M059J (cell line): ENCODE data around the gene SLC44A5. TPM values are rescaled to one million over a fixed set of nuclear protein-coding genes. Genes with fewer than 3 reads are reported as not detected.
"Not testable (repeated sequence)": the region's sequence is repeated elsewhere in the genome, so short reads cannot be mapped to it uniquely, and the experiment has no call there.

Experiments used
- DNase-seq: peaks from one replicate; pipeline ENCODE4 v3.0.0-alpha.2; 2012; ENCODE audit warnings: low read depth
- total RNA-seq: library from RNA; depleted of rRNA; stranded (reverse); fragments of >200 nt; shearing (Covaris generic); gene quantifications from 2 replicates; pipeline ENCODE4 v1.2.3, GENCODE V29; 2014; rRNA removed

SLC44A5 gene
- total RNA-seq, 1 experiment from 2014 or later = 0.12 TPM

DNA sequence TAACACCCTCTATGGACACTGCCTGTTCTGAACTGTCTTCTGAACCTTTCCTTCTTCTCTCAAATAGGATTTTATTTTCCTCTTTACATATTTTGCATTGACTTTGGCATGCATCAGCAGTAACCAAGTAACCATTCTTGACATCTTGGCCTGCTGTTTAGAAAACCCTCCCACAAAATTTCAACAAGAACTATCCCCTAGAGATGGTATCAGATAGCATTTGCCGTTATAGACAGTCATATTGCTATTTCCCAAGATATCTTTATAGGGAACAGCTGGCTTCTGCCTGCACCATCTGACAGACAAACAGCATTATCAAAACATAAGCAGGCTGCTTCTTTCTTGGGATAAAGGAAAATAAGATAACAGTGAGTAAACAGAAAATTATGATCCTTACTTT lies 422.0 kb downstream of the SLC44A5 start:
- DNase-seq = no peak

DNA sequence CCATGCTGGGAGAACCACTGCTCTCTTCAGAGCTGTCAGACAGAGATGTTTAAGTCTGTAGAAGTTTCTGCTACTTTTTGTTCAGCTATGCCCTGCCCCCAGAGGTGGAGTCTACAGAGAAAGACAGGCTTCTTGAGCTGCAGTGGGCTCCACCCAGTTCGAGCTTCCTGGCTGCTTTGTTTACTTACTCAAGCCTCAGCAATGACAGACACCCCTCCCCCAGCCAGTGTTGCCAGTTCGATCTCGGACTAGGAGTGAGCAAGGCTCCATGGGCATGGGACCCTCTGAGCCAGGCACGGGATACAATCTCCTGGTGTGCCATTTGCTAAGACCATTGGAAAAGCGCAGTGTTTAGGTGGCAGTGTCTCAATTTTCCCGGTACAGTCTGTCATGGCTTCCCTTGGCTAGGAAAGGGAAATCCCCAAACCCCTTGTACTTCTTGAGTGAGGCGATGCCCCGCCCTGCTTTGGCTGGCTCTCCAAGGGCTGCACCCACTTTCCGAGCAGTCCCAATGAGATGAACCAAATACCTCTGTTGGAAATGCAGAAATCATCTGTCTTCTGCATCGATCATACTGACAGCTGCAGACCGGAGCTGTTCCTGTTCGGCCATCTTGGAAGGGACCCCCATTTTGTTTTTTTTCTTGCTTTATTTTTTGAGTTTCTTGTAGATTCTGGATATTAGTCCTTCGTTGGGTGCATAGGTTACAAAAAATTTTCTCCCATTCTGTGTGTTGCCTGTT lies 429.5 kb downstream of the SLC44A5 start:
- DNase-seq = not testable (repeated sequence)

DNA sequence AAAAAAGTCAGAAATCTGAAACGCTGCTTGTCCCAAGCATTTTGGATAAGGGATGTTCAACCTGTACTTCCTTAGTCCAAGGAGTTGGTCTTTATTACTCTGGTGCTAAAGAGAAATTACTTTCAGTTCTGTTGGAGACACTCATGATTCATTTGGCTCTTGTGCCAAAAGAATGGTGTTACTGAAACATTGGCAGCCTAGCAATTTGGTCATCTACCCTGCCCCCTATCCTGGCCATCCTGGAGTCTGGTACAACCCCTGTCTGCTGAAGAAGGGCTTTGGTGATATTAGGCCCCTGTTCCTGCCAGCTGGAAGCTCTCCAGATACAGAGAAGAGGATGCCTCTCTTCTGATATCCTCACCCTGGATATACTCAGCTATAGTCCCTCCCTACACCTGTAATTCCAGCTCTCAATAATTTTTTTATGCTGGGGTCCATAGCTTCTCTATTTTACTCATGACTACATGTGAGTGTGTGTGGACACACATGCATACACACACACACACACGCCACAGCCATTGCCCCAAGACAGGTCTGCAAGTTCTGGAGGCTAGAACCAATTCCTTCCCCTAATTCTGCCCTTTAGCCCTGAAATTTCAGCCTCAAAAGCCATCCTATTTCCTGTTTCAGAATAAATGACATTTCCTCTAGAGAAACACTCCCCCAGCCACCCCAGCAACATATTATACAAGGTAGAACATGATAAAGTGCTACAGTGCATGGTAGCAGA lies 436.7 kb downstream of the SLC44A5 start:
- DNase-seq = peak; percentile 58

DNA sequence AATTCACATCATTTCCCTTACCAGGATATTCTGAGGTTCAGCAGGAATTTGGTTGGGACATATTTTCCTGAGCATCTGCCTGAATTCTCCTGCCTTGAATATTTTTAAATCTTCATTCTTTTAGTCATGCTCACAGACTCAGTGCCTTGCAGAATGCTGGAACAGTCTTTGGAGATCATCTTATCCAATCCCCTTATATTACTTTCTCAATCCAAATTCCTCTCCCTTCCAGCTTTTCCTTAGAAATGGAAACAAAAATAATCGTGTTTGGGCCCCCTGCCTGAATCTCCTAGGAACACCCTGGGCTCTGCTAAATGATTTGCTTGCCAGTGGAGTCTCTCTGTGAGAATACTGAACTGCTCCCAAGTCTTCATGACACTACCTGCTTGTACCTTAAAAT lies 438.4 kb downstream of the SLC44A5 start:
- DNase-seq = no peak

- no peak for DNase-seq
Observed at GRCh38 chr1:75171876-75172275, 439.0 kb downstream of the SLC44A5 start.

DNA sequence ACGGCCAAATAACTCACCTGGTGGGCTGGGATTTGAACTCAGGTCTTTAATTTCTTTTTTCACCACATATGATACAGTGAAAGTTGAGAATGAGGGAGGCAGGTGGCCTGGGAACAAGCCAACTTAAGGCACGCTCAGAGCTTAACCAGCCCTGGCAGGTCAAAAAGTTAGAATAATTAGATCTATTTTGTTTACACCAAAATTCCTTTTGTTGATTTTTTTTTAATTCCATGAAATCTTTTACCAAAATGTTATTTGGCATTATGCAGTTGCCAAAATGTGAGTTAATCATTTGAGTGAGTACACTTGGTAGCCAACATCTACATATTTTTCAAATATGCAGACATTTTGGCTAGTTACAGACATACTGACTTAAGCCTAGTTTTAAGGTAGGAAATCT lies 439.9 kb downstream of the SLC44A5 start:
- no peak for DNase-seq

GRCh38 chr1:75170011-75170410 lies 440.9 kb downstream of the SLC44A5 start:
- no peak for DNase-seq

GRCh38 chr1:75166821-75167220 lies 444.1 kb downstream of the SLC44A5 start:
- no peak for DNase-seq

- no peak for DNase-seq
Observed at GRCh38 chr1:75165264-75165663, 445.6 kb downstream of the SLC44A5 start.

GRCh38 chr1:75159154-75159553 lies 451.8 kb downstream of the SLC44A5 start:
- no peak for DNase-seq

Other genes starting within 250 kb of the SLC44A5 start
- 55.1 and 65.1 TPM in 2 replicates for gene ACADM, start 113.6 kb upstream of the SLC44A5 start, total RNA-seq
- 49.8 and 67.4 TPM in 2 replicates for gene RABGGTB, start 175.1 kb upstream of the SLC44A5 start, total RNA-seq
- not detected in 2 replicates for gene MSH4, start 185.8 kb upstream of the SLC44A5 start, total RNA-seq